GM23338 (cell line): Measurements from ENCODE around the gene MAP2K5. TPM values are rescaled to one million over a fixed set of nuclear protein-coding genes. Genes with fewer than 3 reads are reported as not detected.

ENCODE experiments used
- ATAC-seq: fragments of 200-7000 bp; cut with Tn5 transposase; 3 replicates; pipeline ENCODE4 v1.9.1; 2020
- DNase-seq: peaks from one replicate; pipeline ENCODE4 v3.0.0-alpha.2; 2015; ENCODE audit warnings: low spot score
- H2AFZ ChIP-seq: fragments of 200-600 bp; sonication (generic); 2 replicates; pipeline ENCODE4 v1.8.0; 2016; ENCODE audit warnings: antibody characterized with exemption, mild to moderate bottlenecking, moderate library complexity
- H3F3A ChIP-seq: fragments of 200-600 bp; sonication (generic); replicated peaks from 2 replicates; pipeline ENCODE4 v1.8.0; 2017; ENCODE audit warnings: antibody characterized with exemption, mixed run types, low read depth
- H3K27ac ChIP-seq: fragments of 200-600 bp; sonication (generic); 2 replicates; pipeline ENCODE4 v1.6.1; 2016; ENCODE audit warnings: low read depth
- H3K27me3 ChIP-seq: fragments of 200-600 bp; sonication (generic); 2 replicates; pipeline ENCODE4 v1.8.0; 2016; ENCODE audit warnings: mild to moderate bottlenecking, mixed run types, moderate library complexity; ENCODE audit not compliant: insufficient read depth
- H3K36me3 ChIP-seq: fragments of 200-600 bp; sonication (generic); 2 replicates; pipeline ENCODE4 v1.8.0; 2016; ENCODE audit warnings: mild to moderate bottlenecking; ENCODE audit not compliant: insufficient read depth
- H3K4me1 ChIP-seq: fragments of 200-600 bp; sonication (generic); 2 replicates; pipeline ENCODE4 v1.8.0; 2016; ENCODE audit warnings: mild to moderate bottlenecking, moderate library complexity; ENCODE audit not compliant: insufficient read depth
- H3K4me2 ChIP-seq: fragments of 200-600 bp; sonication (generic); 2 replicates; pipeline ENCODE4 v1.7.1; 2017; ENCODE audit warnings: mixed run types
- H3K4me3 ChIP-seq: fragments of 200-600 bp; sonication (generic); 2 replicates; pipeline ENCODE4 v1.6.1; 2016; ENCODE audit warnings: mixed run types
- H3K79me2 ChIP-seq: fragments of 200-600 bp; sonication (generic); replicated peaks from 2 replicates; pipeline ENCODE4 v1.8.0; 2017; ENCODE audit warnings: mild to moderate bottlenecking; ENCODE audit not compliant: insufficient read depth
- H3K9me2 ChIP-seq: fragments of 200-600 bp; sonication (generic); 2 replicates; pipeline ENCODE4 v1.8.0; 2017; ENCODE audit not compliant: insufficient read depth
- H4K20me1 ChIP-seq: fragments of 200-600 bp; sonication (generic); replicated peaks from 2 replicates; pipeline ENCODE4 v1.8.0; 2017; ENCODE audit warnings: mild to moderate bottlenecking; ENCODE audit not compliant: insufficient read depth
- H3K27ac Mint-ChIP-seq: 2 replicates; pipeline ENCODE4 v1.8.0; 2020; ENCODE audit warnings: inconsistent platforms, mild to moderate bottlenecking, moderate library complexity, mixed read lengths
- H3K27me3 Mint-ChIP-seq: 3 replicates; pipeline ENCODE4 v1.8.0; 2022; ENCODE audit warnings: low read depth, mild to moderate bottlenecking, moderate library complexity, mixed read lengths, inconsistent platforms; ENCODE audit not compliant: insufficient read depth, poor library complexity
- H3K36me3 Mint-ChIP-seq: 3 replicates; pipeline ENCODE4 v1.8.0; 2021; ENCODE audit warnings: low read depth, mild to moderate bottlenecking, inconsistent platforms, moderate library complexity, mixed read lengths
- H3K4me1 Mint-ChIP-seq: 3 replicates; pipeline ENCODE4 v1.8.0; 2020; ENCODE audit warnings: mild to moderate bottlenecking, inconsistent platforms, mixed read lengths
- H3K4me3 Mint-ChIP-seq: 3 replicates; pipeline ENCODE4 v1.8.0; 2021; ENCODE audit warnings: moderate library complexity, mild to moderate bottlenecking, inconsistent platforms, mixed read lengths
- H3K9me3 Mint-ChIP-seq: 3 replicates; pipeline ENCODE4 v1.8.0; 2020; ENCODE audit warnings: moderate library complexity, mild to moderate bottlenecking, inconsistent platforms, mixed read lengths
- CTCF ChIP-seq, 2 experiments: fragments of 200-600 bp in 1 of 2; sonication (generic) in 1 of 2; conservative IDR thresholded peaks; 2 replicates each; pipeline versions ENCODE4 v1.5.1 to v1.6.1; 2016 to 2017; ENCODE audit warnings: antibody characterized with exemption in 2 of 2, low read depth in 2 of 2, mild to moderate bottlenecking in 2 of 2, moderate library complexity in 1 of 2
- ETS1 ChIP-seq: IDR thresholded peaks from 2 replicates; pipeline ENCODE4 v1.6.1; 2016; ENCODE audit warnings: antibody characterized with exemption
- EZH2 ChIP-seq: fragments of 200-600 bp; sonication (generic); IDR thresholded peaks from one replicate; pipeline ENCODE4 v1.8.0; 2017; ENCODE audit warnings: antibody characterized with exemption, mild to moderate bottlenecking, low read depth; ENCODE audit not compliant: unreplicated experiment
- EZH2phosphoT487 ChIP-seq: fragments of 200-600 bp; sonication (generic); IDR thresholded peaks from one replicate; pipeline ENCODE4 v1.8.1; 2018; ENCODE audit warnings: antibody characterized with exemption; ENCODE audit not compliant: unreplicated experiment
- JUNB ChIP-seq: IDR thresholded peaks from one replicate; pipeline ENCODE4 v1.6.1; 2016; ENCODE audit warnings: antibody characterized with exemption; ENCODE audit not compliant: unreplicated experiment
- NANOG ChIP-seq: IDR thresholded peaks from 2 replicates; pipeline ENCODE4 v1.6.1; 2016; ENCODE audit warnings: antibody characterized with exemption, borderline replicate concordance
- POLR2AphosphoS5 ChIP-seq: IDR thresholded peaks from 2 replicates; pipeline ENCODE4 v1.6.1; 2016; ENCODE audit warnings: antibody characterized with exemption, low read depth
- REST ChIP-seq: IDR thresholded peaks from one replicate; pipeline ENCODE4 v1.6.1; 2018; ENCODE audit warnings: antibody characterized with exemption; ENCODE audit not compliant: unreplicated experiment
- STAT1 ChIP-seq: IDR thresholded peaks from one replicate; pipeline ENCODE4 v1.6.1; 2016; ENCODE audit warnings: antibody characterized with exemption; ENCODE audit not compliant: unreplicated experiment
- ZNF114 ChIP-seq: fragments of 250-450 bp; sonication (Bioruptor Pico); IDR thresholded peaks from 2 replicates; pipeline ENCODE4 v1.5.0; 2020; ENCODE audit warnings: mild to moderate bottlenecking, moderate library complexity
- ZNF331 ChIP-seq: fragments of 250-450 bp; sonication (Bioruptor Pico); IDR thresholded peaks from 2 replicates; pipeline ENCODE4 v1.5.0; 2020; ENCODE audit warnings: low read depth, mild to moderate bottlenecking, moderate library complexity
- ZNF462 ChIP-seq: fragments of 250-450 bp; sonication (Bioruptor Pico); IDR thresholded peaks from 2 replicates; pipeline ENCODE4 v1.5.0; 2020; ENCODE audit warnings: mild to moderate bottlenecking, moderate library complexity
- long read RNA-seq: library from polyadenylated mRNA; unstranded; transcript quantifications from one replicate; pipeline ENCODE4 v2.0.0, GENCODE V29; 2020; ENCODE audit not compliant: unreplicated experiment
- polyA plus RNA-seq: library from polyadenylated mRNA; unstranded; fragments of >200 nt; fragmentation: Nextera tagmentation; extraction: Ambion mirVana; gene quantifications from 2 replicates; pipeline ENCODE4 v1.2.1, GENCODE V29; 2016
- total RNA-seq: library from RNA; depleted of rRNA; stranded (reverse); fragments of >200 nt; shearing (Covaris generic); gene quantifications from 2 replicates; pipeline ENCODE4 v1.2.3, GENCODE V29; 2014; rRNA removed

Gene MAP2K5
- total RNA-seq (13.6 and 13.9 TPM in 2 replicates), polyA plus RNA-seq (5.7 and 6.5 TPM in 2 replicates)
- long read RNA-seq, transcript MAP2K5-201 (22 exons, 2,347 nt) = major isoform, 5 of 11 reads
- long read RNA-seq, partial matches to known transcripts = 1 of 11 reads
- long read RNA-seq, other reads (novel, unspliced or antisense) = 2 of 11 reads

GRCh38 chr15:67542420-67543347, at the start of gene MAP2K5:
Gene MAP2K5 (plus strand): TSS chr15:67542703. CDS start chr15:67543336, 633 bp downstream.
- Mint-ChIP-seq H3K9me3 (no peaks in the 10 kb centered on the region), H3K27ac (peak within 1 kb of the TSS; percentile 91), H3K4me3 (peak within 1 kb of the TSS; percentile 95), H3K27me3 (peaks cover 15% of the 10 kb centered on the region), H3K36me3 (peaks cover 2% of the 10 kb centered on the region; the same call in 1 of the 3 replicates), H3K4me1 (peaks cover 7% of the 10 kb centered on the region; the same call in 2 of the 3 replicates)
- Histone ChIP-seq H3K4me2 (peak within 1 kb of the TSS; percentile 97), H3K27ac (no peak within 1 kb of the TSS), H3F3A (no peaks in the 10 kb centered on the region; the same call in 1 of the 2 replicates), H3K4me1 (peaks cover 3% of the 10 kb centered on the region), H3K4me3 (peak within 1 kb of the TSS; percentile 93), H4K20me1 (no peaks in the 10 kb centered on the region), H3K27me3 (no peaks in the 10 kb centered on the region), H3K36me3 (no peaks in the 10 kb centered on the region), H2AFZ (peak within 1 kb of the TSS; percentile 99), H3K79me2 (no peaks in the 10 kb centered on the region), H3K9me2 (no peaks in the 10 kb centered on the region)
- peak; percentile 79 for ATAC-seq
- peak; percentile 86 for DNase-seq
- TF ChIP-seq STAT1 (no peak), REST (no peak), ZNF462 (CRISPR knock-in tag) (no peak), ZNF331 (no peak), NANOG (0 out of 2 replicates have a peak, but pooled peaks have one; percentile 12), CTCF (conservative IDR thresholded peaks at IDR 0.05; ENCODE audit: low read depth in 2 of 2) (no peak), ZNF114 (no peak), EZH2 (no peak), EZH2phosphoT487 (no peak), POLR2AphosphoS5 (peak; percentile 68), ETS1 (peak; percentile 80), JUNB (no peak)
